CD14-positive monocyte (primary cell): ENCODE measurements around the gene TGDS. TPM values are rescaled to one million over a fixed set of nuclear protein-coding genes. Genes with fewer than 3 reads are reported as not detected.

Experiments used
- DNase-seq, 3 donors: peaks; one replicate each; pipeline ENCODE4 v3.0.0-alpha.2; 2011 to 2022
- H2AFZ ChIP-seq: 2 replicates; pipeline ENCODE4 v1.6.0; 2012; ENCODE audit warnings: mild to moderate bottlenecking, low read depth, low read length, inconsistent platforms; ENCODE audit not compliant: insufficient read depth, poor library complexity, severe bottlenecking
- H3K27ac ChIP-seq, 2 donors: 1 replicate in 1 of 2; 2 replicates in 1 of 2; pipeline ENCODE4 v1.5.1; 2012 to 2013; ENCODE audit warnings: low read length in 2 of 2, control low read depth in 1 of 2, inconsistent platforms in 1 of 2, low read depth in 1 of 2, mild to moderate bottlenecking in 1 of 2
- H3K27me3 ChIP-seq, 2 donors: one replicate each; pipeline versions ENCODE4 v1.6.0 to v1.6.1; 2011 to 2013; ENCODE audit warnings: low read length in 2 of 2; ENCODE audit not compliant: control insufficient read depth in 2 of 2, insufficient read depth in 2 of 2
- H3K36me3 ChIP-seq, 2 donors: replicated peaks in 1 of 2; 1 replicate in 1 of 2; 2 replicates in 1 of 2; pipeline versions ENCODE4 v1.5.1 to v1.6.1; 2012 to 2013; ENCODE audit warnings: low read length in 2 of 2, control low read depth in 1 of 2, inconsistent platforms in 1 of 2, mild to moderate bottlenecking in 1 of 2; ENCODE audit not compliant: insufficient read depth in 2 of 2, control insufficient read depth in 1 of 2
- H3K4me1 ChIP-seq, 2 donors: 1 replicate in 1 of 2; 2 replicates in 1 of 2; pipeline versions ENCODE4 v1.5.1 to v1.6.1; 2012 to 2013; ENCODE audit warnings: low read length in 2 of 2, control low read depth in 1 of 2, inconsistent platforms in 1 of 2, mild to moderate bottlenecking in 1 of 2, moderate library complexity in 1 of 2; ENCODE audit not compliant: insufficient read depth in 2 of 2, control insufficient read depth in 1 of 2
- H3K4me2 ChIP-seq: replicated peaks from 2 replicates; pipeline ENCODE3; 2012; ENCODE audit warnings: low read length, moderate library complexity, mild to moderate bottlenecking; ENCODE audit not compliant: poor library complexity, severe bottlenecking; ENCODE audit errors: extremely low read depth
- H3K4me3 ChIP-seq, 3 experiments: fragments of 200-600 bp in 1 of 3; sonication (generic) in 1 of 3; replicated peaks in 1 of 3; 1 replicate in 2 of 3; 2 replicates in 1 of 3; pipeline ENCODE4 v1.5.1; 2011 to 2013; ENCODE audit warnings: low read length in 3 of 3, mild to moderate bottlenecking in 3 of 3, control low read depth in 2 of 3, low read depth in 2 of 3, inconsistent platforms in 1 of 3, moderate library complexity in 1 of 3
- H3K79me2 ChIP-seq: 2 replicates; pipeline ENCODE4 v1.6.0; 2012; ENCODE audit warnings: mild to moderate bottlenecking, control low read depth, inconsistent platforms, low read length, moderate library complexity; ENCODE audit not compliant: insufficient read depth
- H3K9ac ChIP-seq: 2 replicates; pipeline ENCODE4 v1.6.0; 2017; ENCODE audit warnings: low read length, mild to moderate bottlenecking; ENCODE audit not compliant: insufficient read depth, poor library complexity, severe bottlenecking
- H3K9me3 ChIP-seq, 2 donors: replicated peaks in 1 of 2; 1 replicate in 1 of 2; 2 replicates in 1 of 2; pipeline versions ENCODE4 v1.5.1 to v1.6.1; 2012 to 2013; ENCODE audit warnings: low read length in 2 of 2, control low read depth in 1 of 2; ENCODE audit not compliant: control insufficient read depth in 1 of 2, insufficient read depth in 1 of 2
- H4K20me1 ChIP-seq: 2 replicates; pipeline ENCODE4 v1.6.0; 2012; ENCODE audit warnings: mild to moderate bottlenecking, low read length, control low read depth, moderate library complexity; ENCODE audit not compliant: insufficient read depth
- H3K27ac Mint-ChIP-seq, 7 donors: one replicate each; pipeline ENCODE4 v1.8.0; 2020; ENCODE audit warnings: mild to moderate bottlenecking in 7 of 7, mixed read lengths in 7 of 7, moderate library complexity in 6 of 7, inconsistent platforms in 2 of 7
- H3K27me3 Mint-ChIP-seq, 3 donors: one replicate each; pipeline ENCODE4 v1.8.0; 2021 to 2022; ENCODE audit warnings: low read depth in 3 of 3, mild to moderate bottlenecking in 3 of 3, mixed read lengths in 3 of 3, moderate library complexity in 3 of 3, inconsistent platforms in 1 of 3
- H3K36me3 Mint-ChIP-seq, 2 donors: one replicate each; pipeline ENCODE4 v1.8.0; 2020; ENCODE audit warnings: mixed read lengths in 2 of 2, inconsistent platforms in 1 of 2, mild to moderate bottlenecking in 1 of 2
- H3K4me1 Mint-ChIP-seq: one replicate; pipeline ENCODE4 v1.8.0; 2020; ENCODE audit warnings: mild to moderate bottlenecking, mixed read lengths
- H3K4me3 Mint-ChIP-seq, 2 donors: one replicate each; pipeline ENCODE4 v1.8.0; 2020; ENCODE audit warnings: mild to moderate bottlenecking in 2 of 2, mixed read lengths in 2 of 2, moderate library complexity in 1 of 2
- H3K9me3 Mint-ChIP-seq, 7 donors: one replicate each; pipeline ENCODE4 v1.8.0; 2020 to 2022; ENCODE audit warnings: mixed read lengths in 7 of 7, mild to moderate bottlenecking in 6 of 7, moderate library complexity in 6 of 7, inconsistent platforms in 2 of 7
- WGBS: methylation state at CpG from one replicate; pipeline ENCODE4 v1.1.5; 2013; ENCODE audit warnings: missing lambda C conversion rate; ENCODE audit not compliant: insufficient coverage; 5-methylcytosine and 5-hydroxymethylcytosine counted together
- intact Hi-C, 2 donors: fragments of 100-400 bp; cut with micrococcal nuclease; formaldehyde crosslinking; loops; one replicate each; pipeline versions ENCODE4 v1.15.0 to v1.15.1; 2023
- polyA plus RNA-seq, 3 donors: library from polyadenylated mRNA; depleted of rRNA in 1 of 3; unstranded in 2 of 3; stranded (reverse) in 1 of 3; fragments of 300-500 nt in 2 of 3; fragments of >200 nt in 1 of 3; fragmentation: Illumina TruSeq in 2 of 3; gene quantifications; 1 replicate in 2 of 3; 2 replicates in 1 of 3; pipeline ENCODE4 v1.2.3, GENCODE V29; 2012 to 2021
- TF ChIP-seq, protein P1 (sequence below): fragments of 200-600 bp; IDR thresholded peaks from one replicate; pipeline ENCODE4 v1.8.0; 2022; ENCODE audit warnings: antibody characterized with exemption, mild to moderate bottlenecking

TGDS gene
- polyA plus RNA-seq, 3 donors: 5.2 to 6.8 (median 5.6) TPM

DNA sequence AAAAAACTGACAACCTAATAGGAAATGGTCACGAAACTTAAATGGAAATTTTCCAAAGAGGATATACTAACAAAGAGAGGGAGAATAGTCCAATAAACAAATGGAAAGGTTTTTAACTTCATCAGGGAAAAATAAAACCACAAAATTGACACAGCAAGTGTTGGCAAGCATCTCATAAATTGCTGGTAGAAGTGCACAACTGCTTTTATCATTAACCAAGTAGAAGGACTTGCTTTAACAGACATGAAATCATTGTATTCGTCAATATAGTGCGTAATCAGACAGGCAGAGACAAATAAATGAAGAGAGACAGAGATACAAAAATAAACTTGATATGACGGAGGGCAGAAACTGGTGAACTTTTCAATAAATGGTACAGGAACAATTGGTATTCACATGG lies 7.4 kb downstream of the TGDS start:
- H3K9me3 Mint-ChIP-seq: peaks cover 0 to 1% (median 0%) of the 10 kb centered on the region in 7 donors
- no CpG with 5 or more reads among the region's 4 CpGs for WGBS
- no peak overlapping the region for H3K4me2 ChIP-seq
- H3K4me1 Mint-ChIP-seq: no peaks in the 10 kb centered on the region
- H3K27me3 Mint-ChIP-seq: no peaks in the 10 kb centered on the region
- no peak overlapping the region for H3K27ac ChIP-seq
- H3K36me3 Mint-ChIP-seq: peaks cover 49 to 72% of the 10 kb centered on the region in 2 donors
- H4K20me1 ChIP-seq: no peaks in the 10 kb centered on the region
- H3K27ac Mint-ChIP-seq: no peak overlapping the region
- no peak overlapping the region for H3K9ac ChIP-seq
- intact Hi-C loops: no loop called here
- H3K4me1 ChIP-seq: no peaks in the 10 kb centered on the region
- H3K27me3 ChIP-seq: no peaks in the 10 kb centered on the region
- H3K36me3 ChIP-seq: peaks cover 34 to 85% of the 10 kb centered on the region in 2 donors
- no peak overlapping the region for H3K4me3 Mint-ChIP-seq
- DNase-seq: no peak
- H3K4me3 ChIP-seq: no peak overlapping the region
- H3K79me2 ChIP-seq: peaks cover 10% of the 10 kb centered on the region
- no peaks in the 10 kb centered on the region for H3K9me3 ChIP-seq
- TF ChIP-seq, protein P1, sequence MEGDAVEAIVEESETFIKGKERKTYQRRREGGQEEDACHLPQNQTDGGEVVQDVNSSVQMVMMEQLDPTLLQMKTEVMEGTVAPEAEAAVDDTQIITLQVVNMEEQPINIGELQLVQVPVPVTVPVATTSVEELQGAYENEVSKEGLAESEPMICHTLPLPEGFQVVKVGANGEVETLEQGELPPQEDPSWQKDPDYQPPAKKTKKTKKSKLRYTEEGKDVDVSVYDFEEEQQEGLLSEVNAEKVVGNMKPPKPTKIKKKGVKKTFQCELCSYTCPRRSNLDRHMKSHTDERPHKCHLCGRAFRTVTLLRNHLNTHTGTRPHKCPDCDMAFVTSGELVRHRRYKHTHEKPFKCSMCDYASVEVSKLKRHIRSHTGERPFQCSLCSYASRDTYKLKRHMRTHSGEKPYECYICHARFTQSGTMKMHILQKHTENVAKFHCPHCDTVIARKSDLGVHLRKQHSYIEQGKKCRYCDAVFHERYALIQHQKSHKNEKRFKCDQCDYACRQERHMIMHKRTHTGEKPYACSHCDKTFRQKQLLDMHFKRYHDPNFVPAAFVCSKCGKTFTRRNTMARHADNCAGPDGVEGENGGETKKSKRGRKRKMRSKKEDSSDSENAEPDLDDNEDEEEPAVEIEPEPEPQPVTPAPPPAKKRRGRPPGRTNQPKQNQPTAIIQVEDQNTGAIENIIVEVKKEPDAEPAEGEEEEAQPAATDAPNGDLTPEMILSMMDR: no peak
- H2AFZ ChIP-seq: no peak overlapping the region

DNA sequence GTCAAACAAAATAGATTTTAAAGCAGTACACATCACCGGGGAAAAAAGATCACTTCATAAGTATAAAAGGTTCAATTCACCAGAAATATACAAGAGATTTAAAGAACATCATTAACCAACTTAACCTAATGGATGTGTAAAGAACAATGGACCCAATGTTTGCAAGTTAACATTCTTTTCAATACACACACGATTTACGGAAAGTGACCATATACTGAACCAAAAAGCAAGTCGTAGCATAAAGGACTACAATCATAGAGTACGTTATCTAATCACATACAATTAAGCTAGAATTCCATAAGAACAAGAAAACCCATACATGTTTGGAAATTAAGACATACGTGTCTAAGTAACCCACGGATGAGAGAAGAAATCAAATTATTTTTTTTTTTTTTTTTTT lies 9.6 kb downstream of the TGDS start:
- H3K4me2 ChIP-seq: no peak overlapping the region

More for the DNA sequence above, 9.6 kb downstream of the TGDS start:
- Histone ChIP-seq H3K4me1 (no peaks in the 10 kb centered on the region), H2AFZ (no peak overlapping the region), H3K27me3 (no peaks in the 10 kb centered on the region), H3K9me3 (no peaks in the 10 kb centered on the region), H4K20me1 (no peaks in the 10 kb centered on the region), H3K9ac (no peak overlapping the region), H3K36me3 (peaks cover 46 to 89% of the 10 kb centered on the region in 2 donors), H3K4me3 (no peak overlapping the region), H3K79me2 (peaks cover 5% of the 10 kb centered on the region), H3K27ac (no peak overlapping the region)
- 100% methylated on average over 2 of the region's 7 CpGs for WGBS
- H3K4me1 Mint-ChIP-seq: no peaks in the 10 kb centered on the region
- no peak for DNase-seq
- H3K27ac Mint-ChIP-seq: no peak overlapping the region
- no peaks in the 10 kb centered on the region for H3K27me3 Mint-ChIP-seq
- intact Hi-C loops: no loop called here
- H3K4me3 Mint-ChIP-seq: no peak overlapping the region
- TF ChIP-seq, protein P1: no peak
- peaks cover 59 to 77% of the 10 kb centered on the region in 2 donors for H3K36me3 Mint-ChIP-seq
- peaks cover 0 to 1% (median 0%) of the 10 kb centered on the region in 7 donors for H3K9me3 Mint-ChIP-seq
